Esophagus squamous epithelium (tissue), 5 donors: Measurements from ENCODE around the gene CLASRP. TPM values are rescaled to one million over a fixed set of nuclear protein-coding genes. Genes with fewer than 3 reads are reported as not detected.
A peak's percentile ranks its signal among the peaks of the same experiment; 100 is the strongest.

Source experiments
- DNase-seq: peaks from one replicate; lab custom pipeline; 2025; lab: John Stamatoyannopoulos, UW
- H3K27ac ChIP-seq, 4 donors: fragments of 200-600 bp; sonication (generic); one replicate each; pipeline ENCODE4 v1.5.1; 2016 to 2019; ENCODE audit warnings: mild to moderate bottlenecking in 1 of 4
- H3K27me3 ChIP-seq, 4 donors: fragments of 200-600 bp; sonication (generic); 1 replicate in 3 of 4; 2 replicates in 1 of 4; pipeline versions ENCODE4 v1.5.1 to v1.6.0; 2017 to 2021; ENCODE audit warnings: antibody characterized with exemption in 1 of 4
- H3K36me3 ChIP-seq, 3 donors: fragments of 200-600 bp; sonication (generic); one replicate each; pipeline ENCODE4 v1.5.1; 2016 to 2019
- H3K4me1 ChIP-seq, 3 donors: fragments of 200-600 bp; sonication (generic); one replicate each; pipeline ENCODE4 v1.5.1; 2017 to 2019
- H3K4me3 ChIP-seq, 4 donors: fragments of 200-600 bp; sonication (generic); 1 replicate in 3 of 4; 2 replicates in 1 of 4; pipeline ENCODE4 v1.5.1; 2016 to 2019; ENCODE audit warnings: mild to moderate bottlenecking in 2 of 4, moderate library complexity in 1 of 4
- H3K9me3 ChIP-seq, 3 donors: fragments of 200-600 bp; sonication (generic); one replicate each; pipeline ENCODE4 v1.5.1; 2016 to 2019
- POLR2A ChIP-seq, 4 donors: fragments of 450-650 bp; IDR thresholded peaks; one replicate each; pipeline ENCODE4 v1.6.1; 2017; ENCODE audit warnings: antibody characterized with exemption in 4 of 4, mild to moderate bottlenecking in 4 of 4, moderate library complexity in 3 of 4
- WGBS, 2 donors: methylation state at CpG; one replicate each; pipeline ENCODE4 v1.1.5; 2018; 5-methylcytosine and 5-hydroxymethylcytosine counted together
- intact Hi-C: fragments of 100-400 bp; cut with DNase I; formaldehyde crosslinking; loops from one replicate; pipeline ENCODE4 v1.15.0; 2022
- total RNA-seq, 4 donors: library from RNA; depleted of rRNA; stranded (reverse); fragments of >200 nt; gene quantifications; one replicate each; pipeline ENCODE4 v1.1.0, GENCODE V29; 2016
- TF ChIP-seq, protein P1 (sequence below), 6 experiments: fragments of 450-650 bp in 4 of 6; fragments of 200-600 bp in 2 of 6; sonication (generic) in 2 of 6; IDR thresholded peaks; one replicate each; pipeline ENCODE4 v1.5.1; 2016 to 2019; ENCODE audit warnings: antibody characterized with exemption in 6 of 6, mild to moderate bottlenecking in 4 of 6, moderate library complexity in 4 of 6
- donor health status: DM: yes; HTN: yes; CAD: no.

CLASRP gene
- total RNA-seq, 4 donors from 2014 or later, result 46.4 to 122 (median 64.0) TPM

DNA sequence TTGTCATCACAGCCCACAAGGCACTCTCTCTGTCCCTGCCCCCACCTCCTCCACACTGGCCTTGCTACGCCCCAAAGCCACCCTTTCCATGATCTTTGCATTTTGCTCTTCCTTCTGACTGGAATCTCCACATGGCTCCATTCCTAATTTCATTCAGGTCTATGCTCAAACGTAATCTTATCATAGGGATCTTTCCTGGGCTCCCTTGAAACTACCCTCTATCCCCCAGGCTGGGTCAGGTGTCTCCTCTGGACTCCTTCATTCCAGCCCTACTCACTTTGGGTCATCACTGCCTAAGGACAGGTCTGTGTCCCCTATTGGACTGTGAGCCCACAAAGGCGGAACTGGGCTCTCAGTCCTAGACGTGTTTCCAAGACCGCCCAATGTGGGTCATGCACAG is 43.3 kb downstream of the CLASRP start:
- Histone ChIP-seq H3K27ac (no peak overlapping the region), H3K9me3 (no peaks in the 10 kb centered on the region), H3K27me3 (no peaks in the 10 kb centered on the region), H3K4me3 (no peak overlapping the region), H3K4me1 (peaks cover 18 to 33% (median 20%) of the 10 kb centered on the region in 3 donors), H3K36me3 (peaks cover 6 to 61% (median 8%) of the 10 kb centered on the region in 3 donors)
- 89 to 95% methylated on average over 5 of the region's 5 CpGs for WGBS, 2 donors
- no peak for TF ChIP-seq POLR2A (IDR thresholded peaks at IDR 0.05)
- TF ChIP-seq, protein P1, sequence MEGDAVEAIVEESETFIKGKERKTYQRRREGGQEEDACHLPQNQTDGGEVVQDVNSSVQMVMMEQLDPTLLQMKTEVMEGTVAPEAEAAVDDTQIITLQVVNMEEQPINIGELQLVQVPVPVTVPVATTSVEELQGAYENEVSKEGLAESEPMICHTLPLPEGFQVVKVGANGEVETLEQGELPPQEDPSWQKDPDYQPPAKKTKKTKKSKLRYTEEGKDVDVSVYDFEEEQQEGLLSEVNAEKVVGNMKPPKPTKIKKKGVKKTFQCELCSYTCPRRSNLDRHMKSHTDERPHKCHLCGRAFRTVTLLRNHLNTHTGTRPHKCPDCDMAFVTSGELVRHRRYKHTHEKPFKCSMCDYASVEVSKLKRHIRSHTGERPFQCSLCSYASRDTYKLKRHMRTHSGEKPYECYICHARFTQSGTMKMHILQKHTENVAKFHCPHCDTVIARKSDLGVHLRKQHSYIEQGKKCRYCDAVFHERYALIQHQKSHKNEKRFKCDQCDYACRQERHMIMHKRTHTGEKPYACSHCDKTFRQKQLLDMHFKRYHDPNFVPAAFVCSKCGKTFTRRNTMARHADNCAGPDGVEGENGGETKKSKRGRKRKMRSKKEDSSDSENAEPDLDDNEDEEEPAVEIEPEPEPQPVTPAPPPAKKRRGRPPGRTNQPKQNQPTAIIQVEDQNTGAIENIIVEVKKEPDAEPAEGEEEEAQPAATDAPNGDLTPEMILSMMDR (IDR thresholded peaks at IDR 0.05), result no peak
- intact Hi-C loops, result no loop called here
- no peak for DNase-seq

DNA sequence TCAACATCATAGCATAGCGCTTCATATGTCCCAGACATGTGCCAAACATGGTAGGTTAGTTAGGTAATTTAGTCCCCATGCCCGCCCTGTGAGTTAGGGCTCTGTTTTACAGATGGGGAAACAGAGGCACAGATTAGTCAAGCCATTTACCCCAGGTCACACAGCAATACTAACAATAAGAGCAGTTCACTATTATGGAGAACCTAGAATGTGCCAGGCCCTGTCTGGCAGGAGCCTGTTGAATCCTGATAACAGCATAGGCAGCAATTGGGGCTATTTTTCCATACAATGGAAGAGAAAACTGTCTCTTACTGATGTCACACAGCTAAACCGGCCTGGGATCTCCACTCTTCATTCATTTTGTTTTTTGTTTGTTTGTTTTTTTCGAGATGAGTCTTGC is 47.6 kb downstream of the CLASRP start:
- no peak overlapping the region for H3K27ac ChIP-seq

DNA sequence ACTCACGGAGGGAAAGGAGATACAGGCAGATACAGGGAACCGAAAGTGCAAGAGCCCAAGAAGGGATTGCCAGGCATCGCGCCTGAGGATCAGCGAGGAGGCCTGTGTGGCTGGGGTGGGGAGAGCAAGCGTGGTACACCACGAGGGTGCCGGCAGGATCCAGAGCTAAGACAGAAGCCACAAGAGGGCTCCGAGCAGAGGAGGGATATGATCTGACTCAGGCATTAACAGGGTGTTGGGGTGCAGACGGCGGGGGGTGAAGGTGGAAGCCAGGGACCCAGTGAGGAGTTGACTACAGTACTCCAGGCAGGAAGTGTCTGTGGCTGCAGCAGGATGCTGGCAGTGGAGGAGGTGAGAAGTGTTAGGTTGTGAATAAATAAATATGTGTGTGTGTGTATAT is 48.7 kb downstream of the CLASRP start:
- DNase-seq, result no peak
- Histone ChIP-seq H3K4me1 (peaks cover 4 to 33% (median 8%) of the 10 kb centered on the region in 3 donors), H3K4me3 (no peak overlapping the region), H3K27me3 (no peaks in the 10 kb centered on the region), H3K27ac (no peak overlapping the region), H3K36me3 (peaks cover 0 to 80% (median 9%) of the 10 kb centered on the region in 3 donors), H3K9me3 (no peaks in the 10 kb centered on the region)
- intact Hi-C loops, result no loop called here
- TF ChIP-seq, protein P1 (IDR thresholded peaks at IDR 0.05), result no peak
- TF ChIP-seq POLR2A (IDR thresholded peaks at IDR 0.05), result no peak
- 57 to 75% methylated on average over 11 of the region's 11 CpGs for WGBS, 2 donors

More for the DNA sequence above, 47.6 kb downstream of the CLASRP start:
- intact Hi-C loops, result no loop called here
- TF ChIP-seq POLR2A (IDR thresholded peaks at IDR 0.05), result no peak
- TF ChIP-seq, protein P1 (IDR thresholded peaks at IDR 0.05), result no peak
- H3K27me3 ChIP-seq, result no peaks in the 10 kb centered on the region
- 84 to 96% methylated on average over 4 of the region's 4 CpGs for WGBS, 2 donors
- H3K9me3 ChIP-seq, result no peaks in the 10 kb centered on the region
- no peak for DNase-seq
- peaks cover 6 to 91% (median 17%) of the 10 kb centered on the region in 3 donors for H3K36me3 ChIP-seq
- H3K4me1 ChIP-seq, result peaks cover 4 to 24% (median 8%) of the 10 kb centered on the region in 3 donors
- no peak overlapping the region for H3K4me3 ChIP-seq

DNA sequence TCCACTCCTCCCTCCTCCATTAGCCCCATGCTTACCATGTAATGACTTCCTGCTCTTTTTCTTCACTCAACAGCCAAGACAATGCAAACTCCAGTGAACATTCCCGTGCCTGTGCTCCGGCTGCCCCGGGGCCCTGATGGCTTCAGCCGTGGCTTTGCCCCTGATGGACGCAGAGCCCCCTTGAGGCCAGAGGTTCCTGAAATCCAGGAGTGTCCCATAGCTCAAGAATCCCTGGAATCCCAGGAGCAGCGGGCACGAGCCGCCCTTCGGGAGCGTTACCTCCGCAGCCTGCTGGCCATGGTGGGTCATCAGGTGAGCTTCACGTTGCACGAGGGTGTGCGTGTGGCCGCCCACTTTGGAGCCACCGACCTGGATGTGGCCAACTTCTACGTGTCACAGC is 51.2 kb downstream of the CLASRP start:
- no peak for DNase-seq
- H3K36me3 ChIP-seq, result peaks cover 0 to 55% (median 9%) of the 10 kb centered on the region in 3 donors
- no peaks in the 10 kb centered on the region for H3K9me3 ChIP-seq
- WGBS, 2 donors, result 85 to 91% methylated on average over 5 to 8 of the region's 17 CpGs
- TF ChIP-seq POLR2A (IDR thresholded peaks at IDR 0.05), result no peak
- TF ChIP-seq, protein P1 (IDR thresholded peaks at IDR 0.05), result no peak
- H3K4me3 ChIP-seq, result no peak overlapping the region
- H3K27me3 ChIP-seq, result no peaks in the 10 kb centered on the region
- H3K27ac ChIP-seq, result no peak overlapping the region
- H3K4me1 ChIP-seq, result peaks cover 19 to 50% (median 22%) of the 10 kb centered on the region in 3 donors
- intact Hi-C loops, result no loop called here

DNA sequence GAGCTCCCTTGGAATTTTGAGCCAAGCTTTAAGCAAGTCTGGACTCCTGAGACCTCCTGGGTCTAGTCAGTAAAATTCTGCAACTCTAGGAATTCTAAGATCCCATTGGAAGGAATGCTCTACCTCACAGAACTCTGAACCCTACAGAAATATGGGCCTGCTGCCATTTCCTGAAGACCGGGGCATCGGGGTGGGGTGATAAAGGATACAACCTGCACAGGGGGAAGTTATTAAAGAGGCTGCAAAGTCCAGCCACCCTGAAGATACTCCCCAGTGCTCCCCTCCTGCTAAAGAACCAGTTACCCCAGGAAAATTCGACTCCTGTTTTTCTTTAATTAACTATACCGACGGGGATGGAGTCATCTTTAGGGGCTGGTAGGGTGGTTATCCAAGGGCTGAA is 51.8 kb downstream of the CLASRP start:
- 60 to 69% methylated on average over 5 of the region's 5 CpGs for WGBS, 2 donors
- intact Hi-C loops, result no loop called here
- Histone ChIP-seq H3K9me3 (no peaks in the 10 kb centered on the region), H3K4me1 (peaks cover 19 to 56% (median 28%) of the 10 kb centered on the region in 3 donors), H3K36me3 (peaks cover 0 to 49% (median 9%) of the 10 kb centered on the region in 3 donors), H3K27ac (peak overlapping the region in 3 of 4 donors; percentile 43 to 95 (median 91)), H3K27me3 (no peaks in the 10 kb centered on the region), H3K4me3 (peak overlapping the region in 3 of 4 donors; percentile 67 to 76 (median 74))
- TF ChIP-seq, protein P1 (IDR thresholded peaks at IDR 0.05), result no peak
- no peak for TF ChIP-seq POLR2A (IDR thresholded peaks at IDR 0.05)
- no peak for DNase-seq
